Measurements from ENCODE around the gene CCDC117.

CCDC117 gene

GRCh38 chr22:28769394-28770085 lies 3.0 kb upstream of the CCDC117 start:
- no peak for DNase-seq (ENCODE audit: low read depth in 1 of 2, low spot score in 1 of 2)

- no peak for DNase-seq (ENCODE audit: low read depth in 1 of 2, low spot score in 1 of 2)
Measured at GRCh38 chr22:28771195-28771791, 1.2 kb upstream of the CCDC117 start.

GRCh38 chr22:28773461-28773867 lies 969 bp downstream of the CCDC117 start:
- peak in 1 of 2 donors; percentile 17 for DNase-seq (ENCODE audit: low read depth in 1 of 2, low spot score in 1 of 2)

GRCh38 chr22:28774378-28774777 lies 1.9 kb downstream of the CCDC117 start:
- DNase-seq (ENCODE audit: low read depth in 1 of 2, low spot score in 1 of 2), result no peak

GRCh38 chr22:28779833-28780232 lies 7.3 kb downstream of the CCDC117 start:
- DNase-seq (ENCODE audit: low read depth in 1 of 2, low spot score in 1 of 2), result no peak

- DNase-seq (ENCODE audit: low read depth in 1 of 2, low spot score in 1 of 2), result no peak
Measured at GRCh38 chr22:28780296-28780695, 7.8 kb downstream of the CCDC117 start.

- no peak for DNase-seq (ENCODE audit: low read depth in 1 of 2, low spot score in 1 of 2)
Measured at GRCh38 chr22:28783786-28784671, 11.5 kb downstream of the CCDC117 start.

GRCh38 chr22:28788601-28789000 lies 16.1 kb downstream of the CCDC117 start:
- no peak for DNase-seq (ENCODE audit: low read depth in 1 of 2, low spot score in 1 of 2)

GRCh38 chr22:28791124-28791523 lies 18.6 kb downstream of the CCDC117 start:
- no peak for DNase-seq (ENCODE audit: low read depth in 1 of 2, low spot score in 1 of 2)

GRCh38 chr22:28791841-28792490 lies 19.5 kb downstream of the CCDC117 start:
- no peak for DNase-seq (ENCODE audit: low read depth in 1 of 2, low spot score in 1 of 2)

- DNase-seq (ENCODE audit: low read depth in 1 of 2, low spot score in 1 of 2), result no peak
Measured at GRCh38 chr22:28792491-28793383, 20.2 kb downstream of the CCDC117 start.

GRCh38 chr22:28793976-28794584 lies 21.6 kb downstream of the CCDC117 start:
- no peak for DNase-seq (ENCODE audit: low read depth in 1 of 2, low spot score in 1 of 2)

GRCh38 chr22:28795071-28795693 lies 22.7 kb downstream of the CCDC117 start:
- no peak for DNase-seq (ENCODE audit: low read depth in 1 of 2, low spot score in 1 of 2)

- DNase-seq (ENCODE audit: low read depth in 1 of 2, low spot score in 1 of 2), result no peak
Measured at GRCh38 chr22:28795932-28796856, 23.7 kb downstream of the CCDC117 start.

GRCh38 chr22:28798810-28799605 lies 26.5 kb downstream of the CCDC117 start:
- peak in 1 of 2 donors; percentile 21 for DNase-seq (ENCODE audit: low read depth in 1 of 2, low spot score in 1 of 2)

GRCh38 chr22:28799606-28800307 lies 27.3 kb downstream of the CCDC117 start:
- DNase-seq (ENCODE audit: low read depth in 1 of 2, low spot score in 1 of 2), result no peak
